ENCODE measurements around the gene BLACAT1. TPM values are rescaled to one million over a fixed set of nuclear protein-coding genes. Genes with fewer than 3 reads are reported as not detected.

BLACAT1 gene
- total RNA-seq, 1 experiment from 2014 or later = 9.8 TPM

DNA sequence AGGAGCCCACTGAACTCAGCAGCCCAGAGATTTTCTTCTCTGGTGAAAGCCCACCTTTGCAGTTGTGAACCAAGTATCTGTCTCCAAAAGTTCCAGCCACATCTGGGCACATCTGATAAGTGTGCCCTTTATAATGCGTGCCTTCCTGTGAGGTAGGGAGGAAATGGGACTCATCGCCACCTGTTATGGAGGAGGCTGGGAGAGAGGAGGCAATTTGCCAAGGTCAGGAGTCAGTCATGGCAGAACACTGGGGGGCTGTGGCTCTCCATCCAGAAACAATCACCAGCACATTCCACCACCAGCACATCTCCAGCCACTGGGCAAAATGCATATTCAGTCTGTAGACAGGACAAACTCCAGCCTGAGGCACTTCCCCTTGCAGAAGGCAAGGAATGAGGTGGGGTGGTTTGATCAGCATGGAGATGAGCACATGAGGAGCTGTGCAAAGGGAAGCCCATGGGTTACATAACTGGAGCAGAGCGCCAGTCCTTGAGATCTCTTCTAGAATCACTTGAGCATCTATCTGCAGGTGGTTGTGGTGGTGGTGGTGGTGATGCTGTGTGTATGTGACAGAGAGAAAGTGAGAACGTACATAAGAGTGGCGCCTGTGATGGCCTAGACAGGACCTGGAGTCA, 19.0 kb downstream of the BLACAT1 start (continued):
- TF ChIP-seq, protein P1, sequence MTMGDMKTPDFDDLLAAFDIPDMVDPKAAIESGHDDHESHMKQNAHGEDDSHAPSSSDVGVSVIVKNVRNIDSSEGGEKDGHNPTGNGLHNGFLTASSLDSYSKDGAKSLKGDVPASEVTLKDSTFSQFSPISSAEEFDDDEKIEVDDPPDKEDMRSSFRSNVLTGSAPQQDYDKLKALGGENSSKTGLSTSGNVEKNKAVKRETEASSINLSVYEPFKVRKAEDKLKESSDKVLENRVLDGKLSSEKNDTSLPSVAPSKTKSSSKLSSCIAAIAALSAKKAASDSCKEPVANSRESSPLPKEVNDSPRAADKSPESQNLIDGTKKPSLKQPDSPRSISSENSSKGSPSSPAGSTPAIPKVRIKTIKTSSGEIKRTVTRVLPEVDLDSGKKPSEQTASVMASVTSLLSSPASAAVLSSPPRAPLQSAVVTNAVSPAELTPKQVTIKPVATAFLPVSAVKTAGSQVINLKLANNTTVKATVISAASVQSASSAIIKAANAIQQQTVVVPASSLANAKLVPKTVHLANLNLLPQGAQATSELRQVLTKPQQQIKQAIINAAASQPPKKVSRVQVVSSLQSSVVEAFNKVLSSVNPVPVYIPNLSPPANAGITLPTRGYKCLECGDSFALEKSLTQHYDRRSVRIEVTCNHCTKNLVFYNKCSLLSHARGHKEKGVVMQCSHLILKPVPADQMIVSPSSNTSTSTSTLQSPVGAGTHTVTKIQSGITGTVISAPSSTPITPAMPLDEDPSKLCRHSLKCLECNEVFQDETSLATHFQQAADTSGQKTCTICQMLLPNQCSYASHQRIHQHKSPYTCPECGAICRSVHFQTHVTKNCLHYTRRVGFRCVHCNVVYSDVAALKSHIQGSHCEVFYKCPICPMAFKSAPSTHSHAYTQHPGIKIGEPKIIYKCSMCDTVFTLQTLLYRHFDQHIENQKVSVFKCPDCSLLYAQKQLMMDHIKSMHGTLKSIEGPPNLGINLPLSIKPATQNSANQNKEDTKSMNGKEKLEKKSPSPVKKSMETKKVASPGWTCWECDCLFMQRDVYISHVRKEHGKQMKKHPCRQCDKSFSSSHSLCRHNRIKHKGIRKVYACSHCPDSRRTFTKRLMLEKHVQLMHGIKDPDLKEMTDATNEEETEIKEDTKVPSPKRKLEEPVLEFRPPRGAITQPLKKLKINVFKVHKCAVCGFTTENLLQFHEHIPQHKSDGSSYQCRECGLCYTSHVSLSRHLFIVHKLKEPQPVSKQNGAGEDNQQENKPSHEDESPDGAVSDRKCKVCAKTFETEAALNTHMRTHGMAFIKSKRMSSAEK (CRISPR knock-in tag; IDR thresholded peaks at IDR 0.05; ENCODE audit: borderline replicate concordance) = no peak
- TF ChIP-seq, protein P2, sequence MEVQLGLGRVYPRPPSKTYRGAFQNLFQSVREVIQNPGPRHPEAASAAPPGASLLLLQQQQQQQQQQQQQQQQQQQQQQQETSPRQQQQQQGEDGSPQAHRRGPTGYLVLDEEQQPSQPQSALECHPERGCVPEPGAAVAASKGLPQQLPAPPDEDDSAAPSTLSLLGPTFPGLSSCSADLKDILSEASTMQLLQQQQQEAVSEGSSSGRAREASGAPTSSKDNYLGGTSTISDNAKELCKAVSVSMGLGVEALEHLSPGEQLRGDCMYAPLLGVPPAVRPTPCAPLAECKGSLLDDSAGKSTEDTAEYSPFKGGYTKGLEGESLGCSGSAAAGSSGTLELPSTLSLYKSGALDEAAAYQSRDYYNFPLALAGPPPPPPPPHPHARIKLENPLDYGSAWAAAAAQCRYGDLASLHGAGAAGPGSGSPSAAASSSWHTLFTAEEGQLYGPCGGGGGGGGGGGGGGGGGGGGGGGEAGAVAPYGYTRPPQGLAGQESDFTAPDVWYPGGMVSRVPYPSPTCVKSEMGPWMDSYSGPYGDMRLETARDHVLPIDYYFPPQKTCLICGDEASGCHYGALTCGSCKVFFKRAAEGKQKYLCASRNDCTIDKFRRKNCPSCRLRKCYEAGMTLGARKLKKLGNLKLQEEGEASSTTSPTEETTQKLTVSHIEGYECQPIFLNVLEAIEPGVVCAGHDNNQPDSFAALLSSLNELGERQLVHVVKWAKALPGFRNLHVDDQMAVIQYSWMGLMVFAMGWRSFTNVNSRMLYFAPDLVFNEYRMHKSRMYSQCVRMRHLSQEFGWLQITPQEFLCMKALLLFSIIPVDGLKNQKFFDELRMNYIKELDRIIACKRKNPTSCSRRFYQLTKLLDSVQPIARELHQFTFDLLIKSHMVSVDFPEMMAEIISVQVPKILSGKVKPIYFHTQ (CRISPR knock-in tag; IDR thresholded peaks at IDR 0.05) = no peak

DNA sequence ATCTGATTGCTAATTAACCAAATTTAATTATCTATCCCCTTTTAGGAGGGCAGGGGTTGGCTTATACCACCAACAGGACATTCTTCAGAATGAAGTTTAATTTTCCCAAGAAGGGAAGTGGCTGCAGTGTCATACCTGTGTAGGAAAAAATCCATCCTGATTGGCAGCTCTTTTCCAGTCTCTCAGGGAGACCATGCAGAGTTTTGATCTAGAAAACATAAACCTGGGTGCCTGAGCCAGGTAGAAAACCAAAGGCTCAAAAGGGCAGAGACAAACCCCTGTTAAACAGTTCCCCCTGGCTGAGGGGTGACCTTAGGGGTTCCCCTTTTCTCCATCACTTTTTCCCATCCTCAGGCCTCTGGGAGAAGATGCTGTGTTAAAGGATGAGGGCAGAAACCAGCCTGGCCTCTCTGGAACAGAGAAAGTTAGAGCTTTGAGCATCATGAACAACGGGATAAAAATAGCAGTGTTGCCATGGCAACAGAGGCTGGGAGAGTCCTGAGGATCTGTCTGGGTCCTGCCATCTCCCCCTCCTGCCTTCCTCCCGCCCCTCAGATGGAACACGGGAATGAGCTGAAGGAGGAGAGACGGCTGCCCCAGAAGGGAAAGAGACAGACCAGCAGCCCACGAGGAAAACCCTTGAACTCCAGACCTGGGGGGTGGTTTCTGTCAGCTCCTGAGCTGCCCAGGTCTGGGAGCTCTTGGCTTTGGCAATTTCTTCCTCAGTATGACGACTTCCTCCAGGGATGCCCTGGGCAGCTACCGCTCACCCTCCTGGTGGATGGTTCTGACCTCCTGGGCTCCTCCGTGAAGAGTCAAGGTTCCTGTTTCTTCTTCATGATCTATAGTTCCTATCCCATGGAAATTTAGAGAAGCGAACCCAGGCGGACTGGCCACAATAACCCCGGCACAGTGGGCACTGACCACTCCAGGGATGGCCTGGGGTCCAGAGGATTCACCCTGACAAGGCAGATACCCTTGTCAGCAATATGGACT, 20.0 kb downstream of the BLACAT1 start:
- no peak overlapping the region for H3K27ac Mint-ChIP-seq
- CTCF ChIA-PET = interaction anchor here (0.8 to 10.6 kb wide), 8 partner anchors 8 to 93 kb away, joined by 3 to 210 read pairs (median 3); no protein-coding TSS in a partner anchor
- no peak overlapping the region for H3K4me3 Mint-ChIP-seq
- POLR2A ChIA-PET = interaction anchor here (0.7 to 1.5 kb wide), 4 partner anchors 8 to 20 kb away, joined by 3 to 5 read pairs (median 4); partner anchors contain the start of gene BLACAT1
- ATAC-seq = no peak; the same call in 1 of the 2 replicates
- H3K4me1 Mint-ChIP-seq = peaks cover 56% of the 10 kb centered on the region
- H3K27me3 Mint-ChIP-seq (ENCODE audit: low read depth) = peaks cover 64% of the 10 kb centered on the region
- TF ChIP-seq, protein P3, sequence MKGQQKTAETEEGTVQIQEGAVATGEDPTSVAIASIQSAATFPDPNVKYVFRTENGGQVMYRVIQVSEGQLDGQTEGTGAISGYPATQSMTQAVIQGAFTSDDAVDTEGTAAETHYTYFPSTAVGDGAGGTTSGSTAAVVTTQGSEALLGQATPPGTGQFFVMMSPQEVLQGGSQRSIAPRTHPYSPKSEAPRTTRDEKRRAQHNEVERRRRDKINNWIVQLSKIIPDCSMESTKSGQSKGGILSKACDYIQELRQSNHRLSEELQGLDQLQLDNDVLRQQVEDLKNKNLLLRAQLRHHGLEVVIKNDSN (CRISPR knock-in tag; IDR thresholded peaks at IDR 0.05) = no peak
- no peak for TF ChIP-seq ZNF232 (CRISPR knock-in tag; IDR thresholded peaks at IDR 0.05)
- TF ChIP-seq ZNF671 (CRISPR knock-in tag; IDR thresholded peaks at IDR 0.05) = no peak
- TF ChIP-seq, protein P4, sequence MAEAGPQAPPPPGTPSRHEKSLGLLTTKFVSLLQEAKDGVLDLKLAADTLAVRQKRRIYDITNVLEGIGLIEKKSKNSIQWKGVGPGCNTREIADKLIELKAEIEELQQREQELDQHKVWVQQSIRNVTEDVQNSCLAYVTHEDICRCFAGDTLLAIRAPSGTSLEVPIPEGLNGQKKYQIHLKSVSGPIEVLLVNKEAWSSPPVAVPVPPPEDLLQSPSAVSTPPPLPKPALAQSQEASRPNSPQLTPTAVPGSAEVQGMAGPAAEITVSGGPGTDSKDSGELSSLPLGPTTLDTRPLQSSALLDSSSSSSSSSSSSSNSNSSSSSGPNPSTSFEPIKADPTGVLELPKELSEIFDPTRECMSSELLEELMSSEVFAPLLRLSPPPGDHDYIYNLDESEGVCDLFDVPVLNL (CRISPR knock-in tag; IDR thresholded peaks at IDR 0.05; ENCODE audit: borderline replicate concordance, low read depth) = no peak
- TF ChIP-seq ZNF317 (CRISPR knock-in tag; IDR thresholded peaks at IDR 0.05; ENCODE audit: borderline replicate concordance, low read depth) = no peak
- TF ChIP-seq TEAD4 (CRISPR knock-in tag; IDR thresholded peaks at IDR 0.05) = no peak
- TF ChIP-seq, protein P5, sequence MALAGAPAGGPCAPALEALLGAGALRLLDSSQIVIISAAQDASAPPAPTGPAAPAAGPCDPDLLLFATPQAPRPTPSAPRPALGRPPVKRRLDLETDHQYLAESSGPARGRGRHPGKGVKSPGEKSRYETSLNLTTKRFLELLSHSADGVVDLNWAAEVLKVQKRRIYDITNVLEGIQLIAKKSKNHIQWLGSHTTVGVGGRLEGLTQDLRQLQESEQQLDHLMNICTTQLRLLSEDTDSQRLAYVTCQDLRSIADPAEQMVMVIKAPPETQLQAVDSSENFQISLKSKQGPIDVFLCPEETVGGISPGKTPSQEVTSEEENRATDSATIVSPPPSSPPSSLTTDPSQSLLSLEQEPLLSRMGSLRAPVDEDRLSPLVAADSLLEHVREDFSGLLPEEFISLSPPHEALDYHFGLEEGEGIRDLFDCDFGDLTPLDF (CRISPR knock-in tag; IDR thresholded peaks at IDR 0.05) = no peak
- no peak for TF ChIP-seq ZNF121 (CRISPR knock-in tag; IDR thresholded peaks at IDR 0.05)
- TF ChIP-seq ZNF219 (CRISPR knock-in tag; IDR thresholded peaks at IDR 0.05; ENCODE audit: borderline replicate concordance) = no peak
- TF ChIP-seq, protein P6, sequence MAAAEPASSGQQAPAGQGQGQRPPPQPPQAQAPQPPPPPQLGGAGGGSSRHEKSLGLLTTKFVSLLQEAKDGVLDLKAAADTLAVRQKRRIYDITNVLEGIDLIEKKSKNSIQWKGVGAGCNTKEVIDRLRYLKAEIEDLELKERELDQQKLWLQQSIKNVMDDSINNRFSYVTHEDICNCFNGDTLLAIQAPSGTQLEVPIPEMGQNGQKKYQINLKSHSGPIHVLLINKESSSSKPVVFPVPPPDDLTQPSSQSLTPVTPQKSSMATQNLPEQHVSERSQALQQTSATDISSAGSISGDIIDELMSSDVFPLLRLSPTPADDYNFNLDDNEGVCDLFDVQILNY (CRISPR knock-in tag; IDR thresholded peaks at IDR 0.05) = no peak
- no peak for TF ChIP-seq ETV6 (CRISPR knock-in tag; IDR thresholded peaks at IDR 0.05)
- TF ChIP-seq, protein P7, sequence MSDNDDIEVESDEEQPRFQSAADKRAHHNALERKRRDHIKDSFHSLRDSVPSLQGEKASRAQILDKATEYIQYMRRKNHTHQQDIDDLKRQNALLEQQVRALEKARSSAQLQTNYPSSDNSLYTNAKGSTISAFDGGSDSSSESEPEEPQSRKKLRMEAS (CRISPR knock-in tag; IDR thresholded peaks at IDR 0.05) = no peak
- no peak for TF ChIP-seq ZNF416 (CRISPR knock-in tag; IDR thresholded peaks at IDR 0.05)
- TF ChIP-seq KAT7 (CRISPR knock-in tag; IDR thresholded peaks at IDR 0.05; ENCODE audit: borderline replicate concordance) = no peak
- TF ChIP-seq TP53 (CRISPR knock-in tag; IDR thresholded peaks at IDR 0.05) = no peak
- no peak for TF ChIP-seq NR3C1 (CRISPR knock-in tag; conservative IDR thresholded peaks at IDR 0.05; ENCODE audit: low read depth)
- no peak for DNase-seq (ENCODE audit: low spot score)
- H3K9me3 Mint-ChIP-seq = no peaks in the 10 kb centered on the region
- H3K36me3 Mint-ChIP-seq = no peaks in the 10 kb centered on the region

All from WTC11 (cell line).